Breast epithelium (tissue), 4 donors: Measurements from ENCODE around the gene OR5C1. TPM values are rescaled to one million over a fixed set of nuclear protein-coding genes. Genes with fewer than 3 reads are reported as not detected.
A peak's percentile ranks its signal among the peaks of the same experiment; 100 is the strongest.
"Not testable (repeated sequence)": the region's sequence is repeated elsewhere in the genome, so short reads cannot be mapped to it uniquely, and the experiment has no call there.

Source experiments
- DNase-seq, 2 donors: peaks; one replicate each; pipeline ENCODE4 v3.0.0-alpha.2; 2019; ENCODE audit warnings: low spot score in 2 of 2
- H3K27ac ChIP-seq, 2 donors: fragments of 200-600 bp; sonication (generic) in 1 of 2; one replicate each; pipeline ENCODE4 v1.5.1; 2016 to 2019; ENCODE audit warnings: mild to moderate bottlenecking in 1 of 2
- H3K27me3 ChIP-seq, 2 donors: fragments of 200-600 bp; sonication (generic) in 1 of 2; one replicate each; pipeline versions ENCODE4 v1.5.1 to v1.6.0; 2017 to 2019; ENCODE audit warnings: control low read depth in 1 of 2, mild to moderate bottlenecking in 1 of 2
- H3K36me3 ChIP-seq: fragments of 200-600 bp; one replicate; pipeline ENCODE4 v1.5.1; 2019
- H3K4me1 ChIP-seq, 2 donors: fragments of 200-600 bp; sonication (generic); one replicate each; pipeline ENCODE4 v1.5.1; 2016 to 2019; ENCODE audit warnings: control low read depth in 1 of 2
- H3K4me3 ChIP-seq, 3 donors: fragments of 200-600 bp; sonication (generic); 1 replicate in 2 of 3; 2 replicates in 1 of 3; pipeline ENCODE4 v1.5.1; 2016 to 2019; ENCODE audit warnings: mild to moderate bottlenecking in 3 of 3, moderate library complexity in 2 of 3
- H3K9me3 ChIP-seq, 2 donors: fragments of 200-600 bp; sonication (generic) in 1 of 2; one replicate each; pipeline ENCODE4 v1.5.1; 2016 to 2019; ENCODE audit warnings: control low read depth in 1 of 2
- CTCF ChIP-seq, 3 donors: fragments of 450-650 bp; IDR thresholded peaks; one replicate each; pipeline ENCODE4 v1.5.1; 2016 to 2017; ENCODE audit warnings: antibody characterized with exemption in 3 of 3, mild to moderate bottlenecking in 3 of 3, moderate library complexity in 3 of 3
- POLR2A ChIP-seq: fragments of 450-650 bp; IDR thresholded peaks from one replicate; pipeline ENCODE4 v1.6.1; 2016; ENCODE audit warnings: antibody characterized with exemption, mild to moderate bottlenecking, moderate library complexity
- POLR2AphosphoS5 ChIP-seq, 3 donors: sonication (generic); formaldehyde crosslinking; IDR thresholded peaks; one replicate each; pipeline ENCODE4 v1.6.1; 2017; ENCODE audit warnings: antibody characterized with exemption in 3 of 3
- intact Hi-C: fragments of 100-400 bp; cut with DNase I; formaldehyde crosslinking; loops from one replicate; pipeline ENCODE4 v1.15.1; 2023; ENCODE audit warnings: low total_unique reads
- total RNA-seq, 3 donors: library from RNA; depleted of rRNA; stranded (reverse); fragments of >200 nt; gene quantifications; one replicate each; pipeline ENCODE4 v1.1.0, GENCODE V29; 2016

OR5C1 gene
- total RNA-seq, 3 donors from 2014 or later: not detected

GRCh38 chr9:122800066-122801060 is 11.6 kb downstream of the OR5C1 start, which contains the start of gene OR1K1:
OR1K1 (plus strand) TSS chr9:122800123; CDS start chr9:122800123, 0 bp downstream.
- Histone ChIP-seq H3K36me3 (no peaks in the 10 kb centered on the region), H3K4me1 (no peaks in the 10 kb centered on the region), H3K4me3 (no peak within 1 kb of the TSS), H3K27ac (no peak within 1 kb of the TSS), H3K27me3 (no peaks in the 10 kb centered on the region), H3K9me3 (no peaks in the 10 kb centered on the region)
- intact Hi-C loops: no loop called here
- DNase-seq: no peak
- TF ChIP-seq POLR2A (no peak), CTCF (IDR thresholded peaks at IDR 0.05) (no peak), POLR2AphosphoS5 (IDR thresholded peaks at IDR 0.05) (no peak)

DNA sequence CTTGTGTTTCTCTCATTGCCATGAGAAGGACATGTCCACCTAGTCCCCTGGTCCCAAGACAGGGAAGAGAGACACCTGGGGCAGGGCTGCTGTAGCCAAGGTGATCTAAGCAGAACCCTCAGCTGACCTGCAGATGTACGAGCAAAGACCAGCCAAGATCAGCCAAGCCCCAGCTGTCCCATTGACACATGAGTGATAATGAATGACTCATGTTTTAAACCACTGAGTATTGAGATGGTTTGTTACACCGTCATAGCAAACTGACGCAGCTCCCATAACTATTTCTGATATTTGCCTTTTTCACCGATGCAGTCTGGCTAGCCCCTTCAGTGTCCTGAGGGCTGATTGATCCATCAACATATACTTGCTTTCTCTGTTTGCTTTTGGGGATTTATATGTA is 17.9 kb downstream of the OR5C1 start:
- TF ChIP-seq POLR2A (no peak), CTCF (IDR thresholded peaks at IDR 0.05) (no peak), POLR2AphosphoS5 (IDR thresholded peaks at IDR 0.05) (no peak)
- Histone ChIP-seq H3K27me3 (no peaks in the 10 kb centered on the region), H3K4me3 (no peak overlapping the region), H3K9me3 (no peaks in the 10 kb centered on the region), H3K36me3 (no peaks in the 10 kb centered on the region), H3K4me1 (no peaks in the 10 kb centered on the region), H3K27ac (no peak overlapping the region)
- intact Hi-C loops: no loop called here
- no peak for DNase-seq

DNA sequence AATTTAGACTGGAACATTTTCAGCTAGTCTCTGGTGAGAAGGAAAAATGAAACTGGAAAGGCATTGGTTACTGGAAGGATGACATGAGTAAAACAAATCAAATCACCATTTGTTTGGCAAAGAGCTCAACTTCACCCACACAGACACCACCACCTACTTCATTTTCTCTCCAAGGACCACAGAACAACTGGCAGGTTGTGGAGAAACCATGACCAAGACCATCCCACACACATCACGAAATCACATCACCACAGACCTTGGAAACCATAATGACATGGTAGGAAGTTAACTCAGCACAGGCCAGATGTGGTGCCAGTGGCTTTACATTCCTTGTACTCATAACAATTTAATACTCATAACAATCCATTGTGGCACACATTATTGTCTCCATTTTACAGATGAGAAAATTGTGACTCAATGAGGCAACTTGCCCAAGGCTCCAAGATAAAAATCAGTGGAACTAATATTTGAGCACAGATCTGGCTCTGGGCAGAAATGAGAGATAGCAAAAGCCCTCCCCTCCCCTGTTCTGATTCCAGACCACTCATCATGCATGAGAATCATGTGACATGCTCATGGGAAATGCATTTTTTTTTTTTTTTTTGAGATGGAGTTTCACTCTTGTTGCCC is 18.7 kb downstream of the OR5C1 start:
- intact Hi-C loops: no loop called here
- H3K9me3 ChIP-seq: no peaks in the 10 kb centered on the region
- no peak for TF ChIP-seq POLR2A
- no peak for TF ChIP-seq POLR2AphosphoS5 (IDR thresholded peaks at IDR 0.05)
- TF ChIP-seq CTCF (IDR thresholded peaks at IDR 0.05): no peak
- DNase-seq: no peak
- H3K4me3 ChIP-seq: no peak overlapping the region
- H3K4me1 ChIP-seq: no peaks in the 10 kb centered on the region
- no peaks in the 10 kb centered on the region for H3K36me3 ChIP-seq
- no peaks in the 10 kb centered on the region for H3K27me3 ChIP-seq
- no peak overlapping the region for H3K27ac ChIP-seq

GRCh38 chr9:122808141-122808540 is 19.4 kb downstream of the OR5C1 start:
- TF ChIP-seq POLR2A: no peak
- TF ChIP-seq POLR2AphosphoS5 (IDR thresholded peaks at IDR 0.05): no peak
- no peak for TF ChIP-seq CTCF (IDR thresholded peaks at IDR 0.05)
- H3K4me3 ChIP-seq: no peak overlapping the region
- H3K9me3 ChIP-seq: no peaks in the 10 kb centered on the region
- no peaks in the 10 kb centered on the region for H3K36me3 ChIP-seq
- no peak for DNase-seq
- intact Hi-C loops: no loop called here
- H3K27ac ChIP-seq: no peak overlapping the region
- H3K27me3 ChIP-seq: no peaks in the 10 kb centered on the region
- H3K4me1 ChIP-seq: no peaks in the 10 kb centered on the region

- H3K4me1 ChIP-seq, H3K9me3 ChIP-seq, intact Hi-C loops, H3K27me3 ChIP-seq, H3K36me3 ChIP-seq, DNase-seq: not testable (repeated sequence)
- peak overlapping the region in 1 of 2 donors; percentile 56 for H3K27ac ChIP-seq
- H3K4me3 ChIP-seq: peak overlapping the region in 2 of 3 donors; percentile 2 to 4
These were observed 20.5 kb downstream of the OR5C1 start for GRCh38 chr9:122809261-122809660.
